Psoas muscle (tissue), 8 donors: ENCODE measurements around the gene SSH3. TPM values are rescaled to one million over a fixed set of nuclear protein-coding genes. Genes with fewer than 3 reads are reported as not detected.
A peak's percentile ranks its signal among the peaks of the same experiment; 100 is the strongest.

Experiments used
- ATAC-seq, 4 donors: fragments of 200-7000 bp; cut with Tn5 transposase; one replicate each; pipeline ENCODE4 v1.9.1; 2020; ENCODE audit warnings: moderate library complexity in 3 of 4, mild to moderate bottlenecking in 2 of 4
- DNase-seq, 2 donors: peaks; one replicate each; pipeline ENCODE4 v3.0.0-alpha.2; 2020
- H3K27ac ChIP-seq: fragments of 200-600 bp; one replicate; pipeline ENCODE4 v1.8.0; 2022
- H3K27me3 ChIP-seq, 3 donors: fragments of 200-600 bp in 1 of 3; one replicate each; pipeline versions ENCODE4 v1.6.1 to v1.8.0; 2013 to 2022; ENCODE audit warnings: low read length in 2 of 3, mild to moderate bottlenecking in 2 of 3, moderate library complexity in 1 of 3; ENCODE audit not compliant: insufficient read depth in 3 of 3
- H3K36me3 ChIP-seq, 2 donors: fragments of 200-600 bp in 1 of 2; one replicate each; pipeline versions ENCODE4 v1.6.1 to v1.8.0; 2013 to 2022; ENCODE audit warnings: low read depth in 1 of 2, mild to moderate bottlenecking in 1 of 2, moderate library complexity in 1 of 2; ENCODE audit not compliant: insufficient read depth in 1 of 2
- H3K4me1 ChIP-seq: fragments of 200-600 bp; one replicate; pipeline ENCODE4 v1.8.0; 2022
- H3K4me3 ChIP-seq: fragments of 200-600 bp; one replicate; pipeline ENCODE4 v1.8.0; 2022; ENCODE audit warnings: mild to moderate bottlenecking
- H3K9me3 ChIP-seq: fragments of 200-600 bp; one replicate; pipeline ENCODE4 v1.8.0; 2022
- whole genome bisulfite sequencing, 3 donors: extraction: QIAGEN DNeasy Blood & Tissue Kit; methylation state at CpG; one replicate each; pipeline versions ENCODE4 v1.1.6 to v1.1.7; 2013; 5-methylcytosine and 5-hydroxymethylcytosine counted together
- intact Hi-C, 2 donors: fragments of 100-400 bp; cut with DNase I; formaldehyde crosslinking; loops; one replicate each; pipeline versions ENCODE4 v1.11.0 to v1.14.2; 2022
- polyA plus RNA-seq, 3 donors: library from polyadenylated mRNA; stranded (reverse); fragments of 200-250 nt; gene quantifications; one replicate each; pipeline ENCODE4 v1.2.3, GENCODE V29; 2013
- total RNA-seq, 4 donors: library from RNA; stranded (reverse); fragmentation: NEBNext Ultra II Directional in 2 of 4; extraction: Animal tissue kit (Norgen Biotek cat#: 25700) in 2 of 4; gene quantifications; one replicate each; pipeline versions ENCODE4 v1.2.1 to v1.2.4, GENCODE V29; 2021 to 2023
- TF ChIP-seq, protein P1 (sequence below): fragments of 200-600 bp; IDR thresholded peaks from one replicate; pipeline ENCODE4 v1.8.0; 2022; ENCODE audit warnings: antibody characterized with exemption
- donor health status: healthy with polysubstance abuse.
- donor health status: DM: no; HTN: no; CAD: no; lungs with moderate emphysema.
- donor health status: Bipolar disorder and iron deficiency.
- donor health status: healthy.
- donor health status: DM: yes; HTN: yes; CAD: no.
- donor health status: DM: no; HTN: no; CAD: no.
- donor health status: DM: no; HTN: no; CAD: no.
- donor health status: DM: yes; HTN: yes; CAD: no.

SSH3 gene
- total and polyA plus RNA-seq, 7 donors: 3.0 to 10.1 (median 5.0) TPM

- WGBS, 3 donors: 87 to 92% (median 90%) methylated on average over 30 to 31 of the region's 31 CpGs
- Histone ChIP-seq H3K4me3 (no peak overlapping the region), H3K36me3 (peaks cover 3 to 77% of the 10 kb centered on the region in 2 donors), H3K27ac (no peak overlapping the region), H3K27me3 (no peaks in the 10 kb centered on the region), H3K9me3 (no peaks in the 10 kb centered on the region), H3K4me1 (peaks cover 22% of the 10 kb centered on the region)
- peak; percentile 12 to 46 for DNase-seq
- ATAC-seq: no peak
- TF ChIP-seq, protein P1, sequence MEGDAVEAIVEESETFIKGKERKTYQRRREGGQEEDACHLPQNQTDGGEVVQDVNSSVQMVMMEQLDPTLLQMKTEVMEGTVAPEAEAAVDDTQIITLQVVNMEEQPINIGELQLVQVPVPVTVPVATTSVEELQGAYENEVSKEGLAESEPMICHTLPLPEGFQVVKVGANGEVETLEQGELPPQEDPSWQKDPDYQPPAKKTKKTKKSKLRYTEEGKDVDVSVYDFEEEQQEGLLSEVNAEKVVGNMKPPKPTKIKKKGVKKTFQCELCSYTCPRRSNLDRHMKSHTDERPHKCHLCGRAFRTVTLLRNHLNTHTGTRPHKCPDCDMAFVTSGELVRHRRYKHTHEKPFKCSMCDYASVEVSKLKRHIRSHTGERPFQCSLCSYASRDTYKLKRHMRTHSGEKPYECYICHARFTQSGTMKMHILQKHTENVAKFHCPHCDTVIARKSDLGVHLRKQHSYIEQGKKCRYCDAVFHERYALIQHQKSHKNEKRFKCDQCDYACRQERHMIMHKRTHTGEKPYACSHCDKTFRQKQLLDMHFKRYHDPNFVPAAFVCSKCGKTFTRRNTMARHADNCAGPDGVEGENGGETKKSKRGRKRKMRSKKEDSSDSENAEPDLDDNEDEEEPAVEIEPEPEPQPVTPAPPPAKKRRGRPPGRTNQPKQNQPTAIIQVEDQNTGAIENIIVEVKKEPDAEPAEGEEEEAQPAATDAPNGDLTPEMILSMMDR: no peak
- intact Hi-C loops: no loop called here
Measured at GRCh38 chr11:67280788-67281551, 22.4 kb upstream of the SSH3 start.

DNA sequence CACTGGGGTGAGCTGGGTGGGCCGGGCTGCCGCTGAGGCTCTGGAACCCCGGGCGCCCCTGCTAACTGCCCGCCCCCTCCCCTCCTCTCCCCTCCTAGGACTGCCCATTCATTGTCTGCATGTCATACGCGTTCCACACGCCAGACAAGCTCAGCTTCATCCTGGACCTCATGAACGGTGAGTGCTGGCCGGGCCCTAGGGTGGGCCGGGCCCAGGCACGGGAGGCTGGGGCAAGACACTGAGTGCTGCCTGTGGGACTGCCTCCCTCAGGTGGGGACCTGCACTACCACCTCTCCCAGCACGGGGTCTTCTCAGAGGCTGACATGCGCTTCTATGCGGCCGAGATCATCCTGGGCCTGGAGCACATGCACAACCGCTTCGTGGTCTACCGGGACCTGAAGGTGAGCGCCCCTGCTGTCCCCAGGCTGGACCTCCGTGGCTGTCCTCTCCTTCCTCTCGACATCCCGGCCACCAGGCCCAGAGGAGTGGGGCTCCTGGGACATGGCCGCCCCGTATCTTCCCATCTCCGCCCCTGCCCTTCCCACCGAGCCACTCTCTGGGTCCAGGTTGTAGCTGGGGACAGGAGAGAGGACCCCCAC, 21.7 kb upstream of the SSH3 start:
- no peaks in the 10 kb centered on the region for H3K27me3 ChIP-seq
- TF ChIP-seq, protein P1: no peak
- peaks cover 18% of the 10 kb centered on the region for H3K4me1 ChIP-seq
- WGBS, 3 donors: 91 to 94% (median 92%) methylated on average over 23 to 27 of the region's 27 CpGs
- intact Hi-C loops: no loop called here
- ATAC-seq: no peak
- no peak overlapping the region for H3K4me3 ChIP-seq
- no peaks in the 10 kb centered on the region for H3K9me3 ChIP-seq
- H3K27ac ChIP-seq: no peak overlapping the region
- peaks cover 3 to 83% of the 10 kb centered on the region in 2 donors for H3K36me3 ChIP-seq
- peak; percentile 6 to 30 for DNase-seq

- Histone ChIP-seq H3K36me3 (peaks cover 3 to 88% of the 10 kb centered on the region in 2 donors), H3K4me3 (no peak overlapping the region), H3K27me3 (no peaks in the 10 kb centered on the region), H3K27ac (no peak overlapping the region), H3K9me3 (no peaks in the 10 kb centered on the region), H3K4me1 (peaks cover 12% of the 10 kb centered on the region)
- WGBS, 3 donors: 85 to 92% (median 88%) methylated on average over 19 to 20 of the region's 20 CpGs
- peak; percentile 11 to 47 for DNase-seq
- intact Hi-C loops: no loop called here
- TF ChIP-seq, protein P1: no peak
- no peak for ATAC-seq
Measured at GRCh38 chr11:67282155-67282875, 21.0 kb upstream of the SSH3 start.

- H3K4me1 ChIP-seq: peaks cover 13% of the 10 kb centered on the region
- WGBS, 3 donors: 90 to 95% (median 92%) methylated on average over 11 of the region's 11 CpGs
Measured at GRCh38 chr11:67282876-67283371, 20.4 kb upstream of the SSH3 start.

More at GRCh38 chr11:67282876-67283371, 20.4 kb upstream of the SSH3 start:
- Histone ChIP-seq H3K27ac (no peak overlapping the region), H3K27me3 (no peaks in the 10 kb centered on the region), H3K9me3 (no peaks in the 10 kb centered on the region), H3K36me3 (peaks cover 3 to 88% of the 10 kb centered on the region in 2 donors), H3K4me3 (no peak overlapping the region)
- peak; percentile 13 to 52 for DNase-seq
- intact Hi-C loops: no loop called here
- ATAC-seq: no peak
- TF ChIP-seq, protein P1: no peak
